Mucosa of descending colon (tissue), 3 donors: ENCODE results near the gene RRM2. TPM values are rescaled to one million over a fixed set of nuclear protein-coding genes. Genes with fewer than 3 reads are reported as not detected.

Experiments used
- ATAC-seq: fragments of 200-7000 bp; cut with Tn5 transposase; one replicate; pipeline ENCODE4 v1.9.1; 2020; ENCODE audit warnings: mild to moderate bottlenecking, moderate library complexity
- DNase-seq, 3 donors: peaks; one replicate each; pipeline ENCODE4 v3.0.0-alpha.2; 2020
- H3K36me3 ChIP-seq: fragments of 200-600 bp; one replicate; pipeline ENCODE4 v1.8.0; 2021; ENCODE audit warnings: low read depth, mild to moderate bottlenecking
- H3K4me1 ChIP-seq: fragments of 200-600 bp; one replicate; pipeline ENCODE4 v1.8.0; 2021; ENCODE audit warnings: low read depth, mild to moderate bottlenecking
- H3K4me3 ChIP-seq: fragments of 200-600 bp; one replicate; pipeline ENCODE4 v1.8.0; 2021; ENCODE audit warnings: mild to moderate bottlenecking
- H3K9me3 ChIP-seq: fragments of 200-600 bp; one replicate; pipeline ENCODE4 v1.8.0; 2021; ENCODE audit warnings: mild to moderate bottlenecking
- intact Hi-C, 2 donors: fragments of 100-400 bp; cut with DNase I in 1 of 2; cut with micrococcal nuclease in 1 of 2; formaldehyde crosslinking; loops; one replicate each; pipeline versions ENCODE4 v1.11.0 to v1.11.1; 2022; cut with DNase I, micrococcal nuclease
- total RNA-seq, 3 donors: library from RNA; stranded (reverse); fragmentation: NEBNext Ultra II Directional in 2 of 3; extraction: Animal tissue kit (Norgen Biotek cat#: 25700) in 2 of 3; gene quantifications; one replicate each; pipeline versions ENCODE4 v1.2.1 to v1.2.4, GENCODE V29; 2021 to 2023
- TF ChIP-seq, protein P1 (sequence below): fragments of 200-600 bp; IDR thresholded peaks from one replicate; pipeline ENCODE4 v1.8.0; 2022; ENCODE audit warnings: antibody characterized with exemption, mild to moderate bottlenecking
- donor health status: DM: no; HTN: no; CAD: no; lungs with moderate emphysema.
- donor health status: DM: no; HTN: no; CAD: no.
- donor health status: DM: no; HTN: yes; CAD: no.

The RRM2 gene
- total RNA-seq, 3 donors from 2014 or later: 8.5 to 65.3 (median 12.5) TPM

DNA sequence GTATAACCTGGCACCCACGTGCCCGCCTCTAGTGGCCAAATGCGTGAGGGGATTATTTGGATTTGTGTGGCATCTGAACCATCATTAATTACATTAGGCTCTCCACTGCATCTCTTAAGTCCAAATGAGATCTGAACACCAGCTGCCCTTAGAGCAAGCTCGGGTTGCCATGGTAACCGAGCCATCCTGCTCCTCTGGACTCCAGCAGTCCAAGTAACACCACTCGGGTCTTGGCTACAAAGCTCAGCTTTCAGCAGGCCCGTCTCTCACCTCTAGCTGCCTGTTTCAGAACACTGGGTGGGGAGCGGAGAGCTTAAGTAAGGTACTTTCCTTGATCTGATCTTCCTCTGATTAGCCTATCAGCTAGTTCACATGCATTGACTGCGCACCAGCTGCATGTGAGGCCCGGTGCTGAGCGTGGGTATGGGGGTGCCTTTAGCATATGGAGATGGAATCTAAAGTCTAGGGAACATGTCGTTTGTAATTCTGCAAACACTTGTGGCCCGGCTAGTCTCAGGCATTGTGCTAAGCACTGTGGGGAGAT, 28.2 kb upstream of the RRM2 start:
- TF ChIP-seq, protein P1, sequence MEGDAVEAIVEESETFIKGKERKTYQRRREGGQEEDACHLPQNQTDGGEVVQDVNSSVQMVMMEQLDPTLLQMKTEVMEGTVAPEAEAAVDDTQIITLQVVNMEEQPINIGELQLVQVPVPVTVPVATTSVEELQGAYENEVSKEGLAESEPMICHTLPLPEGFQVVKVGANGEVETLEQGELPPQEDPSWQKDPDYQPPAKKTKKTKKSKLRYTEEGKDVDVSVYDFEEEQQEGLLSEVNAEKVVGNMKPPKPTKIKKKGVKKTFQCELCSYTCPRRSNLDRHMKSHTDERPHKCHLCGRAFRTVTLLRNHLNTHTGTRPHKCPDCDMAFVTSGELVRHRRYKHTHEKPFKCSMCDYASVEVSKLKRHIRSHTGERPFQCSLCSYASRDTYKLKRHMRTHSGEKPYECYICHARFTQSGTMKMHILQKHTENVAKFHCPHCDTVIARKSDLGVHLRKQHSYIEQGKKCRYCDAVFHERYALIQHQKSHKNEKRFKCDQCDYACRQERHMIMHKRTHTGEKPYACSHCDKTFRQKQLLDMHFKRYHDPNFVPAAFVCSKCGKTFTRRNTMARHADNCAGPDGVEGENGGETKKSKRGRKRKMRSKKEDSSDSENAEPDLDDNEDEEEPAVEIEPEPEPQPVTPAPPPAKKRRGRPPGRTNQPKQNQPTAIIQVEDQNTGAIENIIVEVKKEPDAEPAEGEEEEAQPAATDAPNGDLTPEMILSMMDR: no peak
- DNase-seq (no peak), ATAC-seq (no peak)
- H3K9me3 ChIP-seq: no peaks in the 10 kb centered on the region
- intact Hi-C loops: no loop called here
- no peaks in the 10 kb centered on the region for H3K36me3 ChIP-seq
- no peak overlapping the region for H3K4me3 ChIP-seq
- H3K4me1 ChIP-seq: no peaks in the 10 kb centered on the region

GRCh38 chr2:10095175-10095574, 27.4 kb upstream of the RRM2 start:
- ATAC-seq: no peak
- Histone ChIP-seq H3K4me3 (no peak overlapping the region), H3K9me3 (no peaks in the 10 kb centered on the region), H3K36me3 (no peaks in the 10 kb centered on the region), H3K4me1 (no peaks in the 10 kb centered on the region)
- TF ChIP-seq, protein P1: no peak
- intact Hi-C loops: no loop called here
- no peak for DNase-seq

DNA sequence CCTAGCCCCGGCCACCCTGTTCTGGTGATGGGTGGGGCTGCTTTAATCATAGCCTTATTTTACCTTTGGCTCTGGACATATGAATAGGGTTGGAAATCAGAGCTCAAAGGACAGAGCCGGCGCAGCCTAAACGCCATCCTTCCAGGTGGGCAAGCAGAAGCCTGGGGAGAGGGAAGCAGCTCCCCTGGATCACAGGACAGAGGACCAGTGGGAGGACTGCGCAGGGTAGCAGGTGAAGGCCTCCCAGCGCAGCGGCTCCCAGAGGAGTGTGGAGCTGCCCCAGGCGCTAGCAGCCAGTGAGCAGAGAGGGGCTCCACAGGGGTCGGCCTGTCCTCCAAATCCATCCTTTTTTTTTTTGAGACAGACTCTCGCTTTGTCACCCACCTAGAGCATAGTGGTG, 25.9 kb upstream of the RRM2 start:
- no peaks in the 10 kb centered on the region for H3K4me1 ChIP-seq
- H3K4me3 ChIP-seq: no peak overlapping the region
- ATAC-seq (no peak), DNase-seq (no peak)
- intact Hi-C loops: no loop called here
- H3K36me3 ChIP-seq: no peaks in the 10 kb centered on the region
- TF ChIP-seq, protein P1: no peak
- no peaks in the 10 kb centered on the region for H3K9me3 ChIP-seq

GRCh38 chr2:10097352-10098148, 25.0 kb upstream of the RRM2 start:
- H3K9me3 ChIP-seq: no peaks in the 10 kb centered on the region
- no peak overlapping the region for H3K4me3 ChIP-seq
- ATAC-seq (peak; percentile 98), DNase-seq (peak; percentile 67 to 80 (median 74))
- intact Hi-C loops: no loop called here
- no peaks in the 10 kb centered on the region for H3K36me3 ChIP-seq
- TF ChIP-seq, protein P1: peak; percentile 95
- H3K4me1 ChIP-seq: no peaks in the 10 kb centered on the region

DNA sequence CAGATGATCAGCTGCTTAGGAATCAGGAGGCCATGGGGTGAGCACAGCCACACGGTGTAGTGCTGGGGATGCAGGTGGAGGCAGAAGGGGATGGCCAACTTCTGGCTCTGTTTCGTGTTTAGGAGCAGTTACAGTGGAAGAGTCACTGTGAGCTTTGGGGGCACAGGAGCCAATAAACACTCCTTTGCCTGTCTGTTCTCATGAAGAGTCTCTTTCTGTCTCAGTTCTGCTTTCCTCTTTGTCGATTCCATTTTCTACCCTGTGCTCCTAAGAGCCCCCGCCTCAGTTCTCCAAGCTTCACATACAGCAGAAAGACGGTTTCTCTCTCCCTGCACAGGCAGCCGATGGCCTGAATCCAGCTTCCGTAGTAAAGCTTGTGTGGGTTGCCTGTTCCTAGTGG, 21.0 kb upstream of the RRM2 start:
- Histone ChIP-seq H3K36me3 (no peaks in the 10 kb centered on the region), H3K4me3 (no peak overlapping the region), H3K4me1 (no peaks in the 10 kb centered on the region), H3K9me3 (no peaks in the 10 kb centered on the region)
- TF ChIP-seq, protein P1: no peak
- intact Hi-C loops: no loop called here
- DNase-seq (no peak), ATAC-seq (no peak)
